ENCODE results near the gene ST13.

ST13 gene

GRCh38 chr22:40823426-40823825 is 33.0 kb downstream of the ST13 start:
- TF ChIP-seq ZBTB7A (IDR thresholded peaks at IDR 0.05; ENCODE audit: low read depth) (no peak), CEBPB (IDR thresholded peaks at IDR 0.05) (no peak), YY1 (IDR thresholded peaks at IDR 0.05; ENCODE audit: low read depth) (no peak), RAD21 (IDR thresholded peaks at IDR 0.05; ENCODE audit: low read depth) (no peak)
- TF ChIP-seq, protein P1, sequence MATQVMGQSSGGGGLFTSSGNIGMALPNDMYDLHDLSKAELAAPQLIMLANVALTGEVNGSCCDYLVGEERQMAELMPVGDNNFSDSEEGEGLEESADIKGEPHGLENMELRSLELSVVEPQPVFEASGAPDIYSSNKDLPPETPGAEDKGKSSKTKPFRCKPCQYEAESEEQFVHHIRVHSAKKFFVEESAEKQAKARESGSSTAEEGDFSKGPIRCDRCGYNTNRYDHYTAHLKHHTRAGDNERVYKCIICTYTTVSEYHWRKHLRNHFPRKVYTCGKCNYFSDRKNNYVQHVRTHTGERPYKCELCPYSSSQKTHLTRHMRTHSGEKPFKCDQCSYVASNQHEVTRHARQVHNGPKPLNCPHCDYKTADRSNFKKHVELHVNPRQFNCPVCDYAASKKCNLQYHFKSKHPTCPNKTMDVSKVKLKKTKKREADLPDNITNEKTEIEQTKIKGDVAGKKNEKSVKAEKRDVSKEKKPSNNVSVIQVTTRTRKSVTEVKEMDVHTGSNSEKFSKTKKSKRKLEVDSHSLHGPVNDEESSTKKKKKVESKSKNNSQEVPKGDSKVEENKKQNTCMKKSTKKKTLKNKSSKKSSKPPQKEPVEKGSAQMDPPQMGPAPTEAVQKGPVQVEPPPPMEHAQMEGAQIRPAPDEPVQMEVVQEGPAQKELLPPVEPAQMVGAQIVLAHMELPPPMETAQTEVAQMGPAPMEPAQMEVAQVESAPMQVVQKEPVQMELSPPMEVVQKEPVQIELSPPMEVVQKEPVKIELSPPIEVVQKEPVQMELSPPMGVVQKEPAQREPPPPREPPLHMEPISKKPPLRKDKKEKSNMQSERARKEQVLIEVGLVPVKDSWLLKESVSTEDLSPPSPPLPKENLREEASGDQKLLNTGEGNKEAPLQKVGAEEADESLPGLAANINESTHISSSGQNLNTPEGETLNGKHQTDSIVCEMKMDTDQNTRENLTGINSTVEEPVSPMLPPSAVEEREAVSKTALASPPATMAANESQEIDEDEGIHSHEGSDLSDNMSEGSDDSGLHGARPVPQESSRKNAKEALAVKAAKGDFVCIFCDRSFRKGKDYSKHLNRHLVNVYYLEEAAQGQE (IDR thresholded peaks at IDR 0.05; ENCODE audit: low read depth), result no peak

- no peak for TF ChIP-seq TEAD4 (IDR thresholded peaks at IDR 0.05)
- TF ChIP-seq CEBPB (IDR thresholded peaks at IDR 0.05), result peak; percentile 57
- TF ChIP-seq, protein P1 (IDR thresholded peaks at IDR 0.05; ENCODE audit: low read depth), result no peak
These were observed 36.8 kb downstream of the ST13 start for GRCh38 chr22:40819599-40820140.

DNA sequence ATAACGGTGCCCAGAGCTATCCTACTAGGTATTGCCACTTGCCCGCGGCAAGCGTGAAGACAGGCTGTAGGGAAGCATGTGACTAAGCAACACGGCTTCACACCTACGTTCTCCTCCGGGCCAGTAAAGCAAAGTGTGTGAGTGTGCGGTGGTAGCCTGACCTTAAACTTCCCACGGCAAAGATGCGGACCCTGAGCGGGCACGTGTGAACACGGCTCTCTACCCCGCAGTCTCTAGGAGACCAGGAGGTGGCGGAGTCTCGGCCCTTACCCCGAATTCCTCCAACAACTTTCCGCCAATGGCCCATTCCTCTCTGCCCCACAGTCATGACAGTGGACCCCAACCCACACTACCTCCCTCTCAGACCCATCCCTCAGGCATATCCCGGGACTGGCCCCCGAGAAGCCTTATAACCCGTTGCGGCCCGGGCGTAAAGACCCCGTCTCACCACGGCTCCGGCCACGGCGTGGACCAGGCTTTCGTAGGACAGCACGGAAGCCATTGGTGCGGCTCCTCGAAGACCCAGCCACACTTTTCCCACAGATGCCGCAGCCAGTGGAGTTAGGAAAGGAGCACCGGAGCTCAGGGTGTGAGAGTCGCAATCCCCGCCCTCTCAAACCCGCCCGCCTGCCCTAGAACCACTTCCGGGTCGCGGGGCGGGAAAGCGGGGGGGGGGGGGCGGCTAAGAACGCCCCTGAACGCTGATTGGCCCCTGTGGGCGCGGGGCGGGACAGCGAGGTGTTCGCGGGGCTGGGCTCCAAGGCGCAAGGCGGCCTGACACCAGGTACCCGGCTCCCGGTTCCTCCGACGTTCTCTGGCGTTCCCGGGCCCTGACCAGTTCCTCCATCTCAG is 37.5 kb downstream of the ST13 start, which contains the start of gene SLC25A17:
Gene SLC25A17 (minus strand): TSS at position 600 of the 852 bp plus-strand sequence. CDS start 98 bp downstream, at position 502.
- TF ChIP-seq EP300 (IDR thresholded peaks at IDR 0.05; ENCODE audit: borderline replicate concordance) (no peak), TCF12 (IDR thresholded peaks at IDR 0.05; ENCODE audit: low read depth) (peak; percentile 28; the same call in 1 of the 2 replicates), NFIC (IDR thresholded peaks at IDR 0.05) (no peak), TEAD4 (IDR thresholded peaks at IDR 0.05) (no peak), YY1 (IDR thresholded peaks at IDR 0.05; ENCODE audit: low read depth) (peak; percentile 50; the same call in 1 of the 2 replicates), TAF1 (IDR thresholded peaks at IDR 0.05; ENCODE audit: low read depth) (peak; percentile 78)
- TF ChIP-seq, protein P2, sequence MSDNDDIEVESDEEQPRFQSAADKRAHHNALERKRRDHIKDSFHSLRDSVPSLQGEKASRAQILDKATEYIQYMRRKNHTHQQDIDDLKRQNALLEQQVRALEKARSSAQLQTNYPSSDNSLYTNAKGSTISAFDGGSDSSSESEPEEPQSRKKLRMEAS (IDR thresholded peaks at IDR 0.05), result peak; percentile 92
- TF ChIP-seq, protein P3, sequence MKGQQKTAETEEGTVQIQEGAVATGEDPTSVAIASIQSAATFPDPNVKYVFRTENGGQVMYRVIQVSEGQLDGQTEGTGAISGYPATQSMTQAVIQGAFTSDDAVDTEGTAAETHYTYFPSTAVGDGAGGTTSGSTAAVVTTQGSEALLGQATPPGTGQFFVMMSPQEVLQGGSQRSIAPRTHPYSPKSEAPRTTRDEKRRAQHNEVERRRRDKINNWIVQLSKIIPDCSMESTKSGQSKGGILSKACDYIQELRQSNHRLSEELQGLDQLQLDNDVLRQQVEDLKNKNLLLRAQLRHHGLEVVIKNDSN (IDR thresholded peaks at IDR 0.05), result peak; percentile 36

GRCh38 chr22:40818192-40818746 is 38.2 kb downstream of the ST13 start:
- no peak for TF ChIP-seq CEBPB (IDR thresholded peaks at IDR 0.05)
- no peak for TF ChIP-seq CREB1 (IDR thresholded peaks at IDR 0.05; ENCODE audit: low read depth)
- TF ChIP-seq, protein P2 (IDR thresholded peaks at IDR 0.05), result no peak
- no peak for TF ChIP-seq ZBTB7A (IDR thresholded peaks at IDR 0.05; ENCODE audit: low read depth)
- no peak for TF ChIP-seq FOXM1 (IDR thresholded peaks at IDR 0.05; ENCODE audit: borderline replicate concordance, low read depth)
- no peak for TF ChIP-seq EP300 (IDR thresholded peaks at IDR 0.05; ENCODE audit: borderline replicate concordance)
- TF ChIP-seq, protein P3 (IDR thresholded peaks at IDR 0.05), result no peak
- TF ChIP-seq TEAD4 (IDR thresholded peaks at IDR 0.05), result no peak
- TF ChIP-seq TCF12 (IDR thresholded peaks at IDR 0.05; ENCODE audit: low read depth), result no peak
- TF ChIP-seq YY1 (IDR thresholded peaks at IDR 0.05; ENCODE audit: low read depth), result no peak
- no peak for TF ChIP-seq RAD21 (IDR thresholded peaks at IDR 0.05; ENCODE audit: low read depth)
- no peak for TF ChIP-seq EGR1 (IDR thresholded peaks at IDR 0.05)
- TF ChIP-seq, protein P1 (IDR thresholded peaks at IDR 0.05; ENCODE audit: low read depth), result no peak
- no peak for TF ChIP-seq NFIC (IDR thresholded peaks at IDR 0.05)
- no peak for TF ChIP-seq TAF1 (IDR thresholded peaks at IDR 0.05; ENCODE audit: low read depth)

All from Ishikawa (cell line).